ENCODE measurements around the gene LMO1. TPM values are rescaled to one million over a fixed set of nuclear protein-coding genes. Genes with fewer than 3 reads are reported as not detected.

LMO1 gene
- total and polyA plus RNA-seq, 9 of the 15 experiments (the other 6 are each of a cell fraction or from before 2014, with no cell fraction given) = not detected

DNA sequence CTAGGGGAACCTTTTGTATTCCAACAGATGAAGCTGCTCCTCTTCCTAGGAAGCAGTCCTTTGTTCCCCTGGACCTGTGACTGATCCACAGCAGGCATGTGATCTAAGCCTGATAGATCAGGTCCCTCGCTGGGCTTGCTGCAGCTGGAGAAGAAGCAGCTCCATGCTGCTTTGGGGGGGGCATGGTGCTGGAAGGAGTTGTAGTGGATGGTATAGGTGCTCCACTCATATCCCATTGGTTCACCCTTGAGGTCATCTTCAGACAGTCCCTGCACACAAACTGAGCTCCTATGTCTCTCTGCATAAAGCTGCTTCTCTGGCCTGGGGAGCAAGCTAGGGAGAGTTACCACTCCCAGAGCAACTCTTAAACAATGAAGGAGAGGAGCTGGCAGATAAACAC is 85.4 kb downstream of the LMO1 start:
- no peak overlapping the region for H3K4me3 ChIP-seq
- no peak overlapping the region for H3K27ac ChIP-seq (ENCODE audit: extremely low read depth, low read depth, low read length)
- no peak overlapping the region for H3K9ac ChIP-seq (ENCODE audit: insufficient read depth in 1 of 2, low read depth in 2 of 2, low read length in 2 of 2)
- no peak overlapping the region for H2AFZ ChIP-seq (ENCODE audit: low read depth, low read length)
- WGBS (ENCODE audit: insufficient coverage, low coverage, missing lambda C conversion rate) = 0% methylated on average over 1 of the region's 1 CpG
- intact Hi-C loops (cut with micrococcal nuclease) (no loop called here), in situ Hi-C loops (cut with MboI) (no loop called here)
- H3K4me1 ChIP-seq (replicated peaks in 1 of 2; ENCODE audit: control insufficient read depth in 2 of 2, insufficient read depth in 2 of 2, low read length in 2 of 2) = no peaks in the 10 kb centered on the region
- DNase-seq (ENCODE audit: extremely low read depth in 1 of 4, low spot score in 3 of 4) = no peak
- TF ChIP-seq, protein P1, sequence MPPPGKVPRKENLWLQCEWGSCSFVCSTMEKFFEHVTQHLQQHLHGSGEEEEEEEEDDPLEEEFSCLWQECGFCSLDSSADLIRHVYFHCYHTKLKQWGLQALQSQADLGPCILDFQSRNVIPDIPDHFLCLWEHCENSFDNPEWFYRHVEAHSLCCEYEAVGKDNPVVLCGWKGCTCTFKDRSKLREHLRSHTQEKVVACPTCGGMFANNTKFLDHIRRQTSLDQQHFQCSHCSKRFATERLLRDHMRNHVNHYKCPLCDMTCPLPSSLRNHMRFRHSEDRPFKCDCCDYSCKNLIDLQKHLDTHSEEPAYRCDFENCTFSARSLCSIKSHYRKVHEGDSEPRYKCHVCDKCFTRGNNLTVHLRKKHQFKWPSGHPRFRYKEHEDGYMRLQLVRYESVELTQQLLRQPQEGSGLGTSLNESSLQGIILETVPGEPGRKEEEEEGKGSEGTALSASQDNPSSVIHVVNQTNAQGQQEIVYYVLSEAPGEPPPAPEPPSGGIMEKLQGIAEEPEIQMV (tag; conservative IDR thresholded peaks at IDR 0.05; ENCODE audit: low read depth) = no peak
- TF ChIP-seq SMARCC2 (IDR thresholded peaks at IDR 0.05; ENCODE audit: low read depth) (no peak), MYNN (IDR thresholded peaks at IDR 0.05) (no peak), MYNN (CRISPR knock-in tag; IDR thresholded peaks at IDR 0.05) (no peak), NFATC3 (IDR thresholded peaks at IDR 0.05) (no peak)
- TF ChIP-seq, protein P2, sequence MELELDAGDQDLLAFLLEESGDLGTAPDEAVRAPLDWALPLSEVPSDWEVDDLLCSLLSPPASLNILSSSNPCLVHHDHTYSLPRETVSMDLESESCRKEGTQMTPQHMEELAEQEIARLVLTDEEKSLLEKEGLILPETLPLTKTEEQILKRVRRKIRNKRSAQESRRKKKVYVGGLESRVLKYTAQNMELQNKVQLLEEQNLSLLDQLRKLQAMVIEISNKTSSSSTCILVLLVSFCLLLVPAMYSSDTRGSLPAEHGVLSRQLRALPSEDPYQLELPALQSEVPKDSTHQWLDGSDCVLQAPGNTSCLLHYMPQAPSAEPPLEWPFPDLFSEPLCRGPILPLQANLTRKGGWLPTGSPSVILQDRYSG (tag; conservative IDR thresholded peaks at IDR 0.05; ENCODE audit: low read depth) = no peak
- H3K27me3 ChIP-seq (ENCODE audit: control insufficient read depth in 2 of 2, insufficient read depth in 2 of 2, low read length in 2 of 2) = peaks cover 0 to 8% of the 10 kb centered on the region in 2 experiments; a peak in 2 of 5 replicates
- no peaks in the 10 kb centered on the region for H3K79me2 ChIP-seq (ENCODE audit: control insufficient read depth, insufficient read depth, low read length)
- no peak for FAIRE-seq
- no peak overlapping the region for H3K4me2 ChIP-seq (ENCODE audit: insufficient read depth, low read length)
- no peaks in the 10 kb centered on the region for H3K9me1 ChIP-seq (ENCODE audit: control insufficient read depth, insufficient read depth, low read length)
- no peaks in the 10 kb centered on the region for H3K9me3 ChIP-seq (replicated peaks; ENCODE audit: control insufficient read depth, insufficient read depth, low read depth, low read length)
- H3K36me3 ChIP-seq (ENCODE audit: control insufficient read depth, insufficient read depth, low read length) = no peaks in the 10 kb centered on the region
- CTCF ChIA-PET (ENCODE audit: low intra/inter-chr PET ratio) = no interaction called here
- POLR2A ChIA-PET = interaction anchor here (1.0 kb wide), 1 partner anchor 171 kb away, joined by 3 read pairs; no protein-coding TSS in a partner anchor
- ATAC-seq = no peak
- BruUV-seq (replicated peaks) = no TSS peak
- no peaks in the 10 kb centered on the region for H4K20me1 ChIP-seq (replicated peaks; ENCODE audit: control insufficient read depth, insufficient read depth, low read length)
